SJSA1 (cell line): ENCODE measurements around the gene ZNF771. TPM values are rescaled to one million over a fixed set of nuclear protein-coding genes. Genes with fewer than 3 reads are reported as not detected.

Experiments
- DNase-seq, 2 experiments: peaks; one replicate each; pipeline ENCODE4 v3.0.0-alpha.2; 2015 to 2020; ENCODE audit warnings: low spot score in 2 of 2, low read depth in 1 of 2
- H3K27ac ChIP-seq: fragments of 250-450 bp; sonication (Bioruptor Pico); 2 replicates; pipeline ENCODE4 v1.5.1; 2020; ENCODE audit warnings: mild to moderate bottlenecking, moderate library complexity
- H3K27me3 ChIP-seq: fragments of 250-450 bp; sonication (Bioruptor Pico); replicated peaks from 2 replicates; pipeline ENCODE4 v1.5.1; 2020; ENCODE audit warnings: mild to moderate bottlenecking, moderate library complexity
- H3K36me3 ChIP-seq: fragments of 250-450 bp; sonication (Bioruptor Pico); 2 replicates; pipeline ENCODE4 v1.5.1; 2020; ENCODE audit warnings: mild to moderate bottlenecking
- H3K4me1 ChIP-seq: fragments of 250-450 bp; sonication (Bioruptor Pico); replicated peaks from 2 replicates; pipeline ENCODE4 v1.6.1; 2021; ENCODE audit warnings: mild to moderate bottlenecking
- H3K4me3 ChIP-seq: fragments of 250-450 bp; sonication (Bioruptor Pico); 2 replicates; pipeline ENCODE4 v1.5.1; 2020; ENCODE audit warnings: mild to moderate bottlenecking
- H3K9me3 ChIP-seq: fragments of 250-450 bp; sonication (Bioruptor Pico); replicated peaks from 2 replicates; pipeline ENCODE4 v1.5.1; 2020; ENCODE audit warnings: mild to moderate bottlenecking
- total RNA-seq: library from RNA; depleted of rRNA; stranded (reverse); fragments of >200 nt; shearing (Covaris generic); gene quantifications from 2 replicates; pipeline ENCODE4 v1.2.3, GENCODE V29; 2014

The ZNF771 gene
- total RNA-seq, 1 experiment from 2014 or later: 27.0 TPM

DNA sequence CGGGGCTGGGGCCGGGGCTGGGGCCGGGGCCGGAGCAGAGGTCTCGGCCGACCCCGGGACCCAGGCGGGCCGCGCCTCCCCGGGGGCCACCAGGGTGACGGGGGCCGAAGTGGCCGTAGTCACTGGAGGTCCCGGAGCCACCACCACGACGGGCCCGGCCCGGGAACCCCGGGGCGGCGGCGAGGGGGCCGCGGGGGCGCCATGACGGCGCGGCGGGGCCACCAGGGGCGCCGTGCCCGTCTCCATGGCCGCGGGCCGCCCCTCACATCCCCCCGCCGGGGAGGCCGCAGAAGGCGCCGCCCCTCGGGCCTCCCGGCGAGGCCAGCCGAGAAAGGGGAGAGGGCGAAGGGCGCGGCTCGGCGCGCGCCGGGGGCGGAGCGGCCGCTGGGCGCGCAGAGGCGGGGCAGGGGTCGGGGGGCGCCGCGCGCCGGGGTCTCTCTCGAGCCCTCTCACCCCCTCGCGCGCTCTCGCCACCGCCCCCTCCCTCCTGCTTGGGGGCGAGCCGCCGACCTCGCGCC lies 37.4 kb upstream of the ZNF771 start:
- Histone ChIP-seq H3K4me1 (peaks cover 25% of the 10 kb centered on the region), H3K9me3 (no peaks in the 10 kb centered on the region), H3K4me3 (peak overlapping the region; percentile 74), H3K27ac (no peak overlapping the region), H3K36me3 (peaks cover 37% of the 10 kb centered on the region), H3K27me3 (no peaks in the 10 kb centered on the region)
- no peak for DNase-seq

DNA sequence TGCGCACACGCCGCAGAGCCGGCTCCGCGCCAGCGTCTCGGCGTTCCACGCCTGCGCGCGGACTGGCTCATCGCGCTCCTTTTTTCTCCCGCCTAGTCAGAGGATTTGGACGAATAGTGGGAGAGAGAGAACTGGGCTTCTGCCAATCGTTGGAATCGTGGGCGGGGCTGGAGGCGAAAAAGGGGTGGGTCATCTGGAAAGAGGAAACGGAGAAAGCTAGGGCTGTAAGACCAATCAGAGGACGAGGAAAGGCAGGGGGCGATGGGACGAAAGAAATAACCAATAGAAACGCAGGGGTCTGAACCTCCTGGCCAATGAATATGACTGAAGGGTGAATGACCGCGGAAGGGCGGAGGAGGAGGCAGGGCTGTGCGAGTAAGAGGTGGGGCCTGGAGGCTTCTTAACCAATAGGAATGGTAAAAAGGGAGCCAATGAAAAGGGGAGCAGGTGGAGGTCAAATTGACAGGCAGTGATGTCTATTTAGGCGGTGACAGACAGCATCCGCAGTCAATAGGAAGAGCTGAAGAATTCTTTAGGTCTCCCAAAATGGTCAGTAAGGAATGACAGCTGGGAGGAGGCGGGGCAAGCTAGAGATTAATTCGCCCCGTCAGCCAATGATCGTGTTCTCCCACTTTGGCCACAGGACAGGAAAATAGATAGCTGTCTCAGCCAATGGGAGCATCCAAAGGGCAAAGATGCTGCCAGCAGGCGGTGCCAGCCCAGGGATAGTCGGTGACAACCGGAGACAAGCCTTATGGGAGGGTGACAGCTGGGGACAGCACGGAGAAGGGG lies 36.8 kb upstream of the ZNF771 start, which contains the start of gene TBC1D10B:
TBC1D10B (minus strand) TSS at position 39 of the 792 bp plus-strand sequence. CDS start 311 bp downstream, outside the sequence.
- Histone ChIP-seq H3K27me3 (no peaks in the 10 kb centered on the region), H3K27ac (peak within 1 kb of the TSS; percentile 40), H3K36me3 (peaks cover 30% of the 10 kb centered on the region), H3K4me3 (peak within 1 kb of the TSS; percentile 74), H3K4me1 (peaks cover 25% of the 10 kb centered on the region), H3K9me3 (no peaks in the 10 kb centered on the region)
- DNase-seq: peak; percentile 99 to 100

DNA sequence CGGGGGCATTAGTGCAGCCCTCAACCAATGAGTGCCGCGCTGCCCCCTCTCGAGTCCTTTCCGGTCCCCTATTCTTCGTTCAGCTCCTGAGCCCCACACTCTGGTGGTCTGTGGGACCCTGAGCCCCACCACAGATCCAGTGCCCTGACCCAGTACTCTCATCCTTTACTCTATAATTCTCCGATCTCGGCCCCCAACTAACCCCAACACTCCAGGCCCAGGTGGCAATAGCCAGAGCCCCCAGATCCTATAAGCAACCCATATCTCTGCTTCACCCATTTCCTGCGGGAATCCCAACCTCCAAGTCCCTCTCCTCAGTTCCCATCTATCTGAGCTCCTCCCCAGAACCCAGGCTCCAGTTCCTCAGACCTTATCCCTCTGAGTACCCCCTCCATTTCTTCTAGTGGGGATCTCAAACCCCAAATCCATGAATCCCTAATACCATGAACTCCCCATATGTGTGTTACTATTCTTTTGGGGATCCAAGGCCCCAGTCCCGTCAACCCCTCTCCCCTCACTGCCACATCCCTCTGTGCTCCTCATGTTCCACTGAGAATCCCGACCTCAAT lies 36.1 kb upstream of the ZNF771 start:
- peaks cover 25% of the 10 kb centered on the region for H3K4me1 ChIP-seq
- no peaks in the 10 kb centered on the region for H3K9me3 ChIP-seq
- DNase-seq: no peak
- peaks cover 24% of the 10 kb centered on the region for H3K36me3 ChIP-seq
- no peaks in the 10 kb centered on the region for H3K27me3 ChIP-seq
- H3K4me3 ChIP-seq: peak overlapping the region; percentile 29
- H3K27ac ChIP-seq: peak overlapping the region; percentile 40

DNA sequence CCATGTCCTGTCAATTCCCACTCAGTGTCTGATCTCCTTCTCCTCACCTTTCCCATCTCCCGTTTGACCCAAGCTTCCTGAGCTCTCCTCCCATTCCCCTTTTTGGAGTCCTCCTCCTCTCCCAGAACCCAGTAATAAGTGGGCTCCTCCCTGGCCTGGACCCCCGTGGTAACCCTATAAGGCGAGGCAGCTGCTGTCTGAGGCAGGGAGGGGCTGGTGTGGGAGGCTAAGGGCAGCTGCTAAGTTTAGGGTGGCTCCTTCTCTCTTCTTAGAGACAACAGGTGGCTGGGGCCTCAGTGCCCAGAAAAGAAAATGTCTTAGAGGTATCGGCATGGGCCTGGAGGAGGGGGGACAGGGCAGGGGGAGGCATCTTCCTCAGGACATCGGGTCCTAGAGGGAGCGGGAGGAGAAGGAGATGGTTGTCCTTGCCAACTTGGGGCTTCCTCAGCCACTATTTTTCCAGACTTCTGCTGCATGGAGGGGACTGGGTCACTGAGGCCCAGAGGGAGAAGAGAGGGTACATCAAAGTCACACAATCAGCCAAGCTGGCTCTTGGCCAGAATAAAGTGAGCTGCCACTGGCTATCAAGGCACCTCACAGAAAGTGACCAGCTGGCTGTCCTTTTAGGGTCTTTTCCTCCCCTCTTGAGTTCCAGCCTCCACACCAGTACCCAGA lies 35.2 kb upstream of the ZNF771 start:
- Histone ChIP-seq H3K9me3 (no peaks in the 10 kb centered on the region), H3K4me3 (no peak overlapping the region), H3K27ac (no peak overlapping the region), H3K4me1 (peaks cover 30% of the 10 kb centered on the region), H3K27me3 (no peaks in the 10 kb centered on the region), H3K36me3 (peaks cover 16% of the 10 kb centered on the region)
- DNase-seq: no peak

DNA sequence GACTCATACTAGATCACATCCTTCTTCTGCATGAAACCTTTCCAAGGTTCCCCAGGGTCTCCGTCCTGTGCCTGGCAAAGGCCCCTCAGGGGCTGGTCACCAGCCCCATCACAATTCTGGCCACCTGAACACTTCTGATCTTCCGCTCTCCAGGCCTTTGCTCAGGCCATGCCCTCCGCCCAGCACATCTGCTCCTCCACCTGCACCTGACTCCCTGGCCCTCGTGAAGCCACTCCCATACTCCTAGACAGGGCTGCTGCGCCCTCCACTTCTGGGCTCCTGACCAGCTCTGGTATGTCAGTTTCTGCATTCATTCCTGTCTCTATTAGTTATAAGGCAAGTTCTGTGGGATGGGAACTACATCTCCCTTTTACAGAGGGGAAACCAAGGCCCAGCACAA lies 34.7 kb upstream of the ZNF771 start:
- Histone ChIP-seq H3K27me3 (no peaks in the 10 kb centered on the region), H3K9me3 (no peaks in the 10 kb centered on the region), H3K27ac (no peak overlapping the region)

DNA sequence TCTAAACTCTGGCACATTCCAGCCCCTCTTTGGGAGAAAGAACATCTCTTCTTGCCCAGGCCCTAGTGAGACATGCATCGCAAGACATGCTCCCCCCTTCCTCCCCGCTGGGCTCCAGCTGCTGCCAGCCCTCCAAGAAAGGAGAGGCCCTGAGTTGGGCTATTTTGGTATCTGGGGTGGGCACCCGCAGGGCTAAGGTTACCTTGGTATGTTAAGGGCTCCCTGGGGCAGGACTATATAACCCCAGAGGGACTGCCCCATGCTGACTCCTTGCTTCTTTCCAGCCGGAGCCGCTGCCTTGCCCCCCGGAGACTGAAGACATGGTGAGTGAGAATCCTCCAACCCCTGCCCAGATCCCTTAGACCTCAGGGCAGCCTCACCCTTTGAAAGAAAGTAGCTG lies 32.9 kb upstream of the ZNF771 start, which contains the start of gene MYL11:
MYL11 (plus strand) TSS at position 265 of the 400 bp plus-strand sequence; CDS start at position 321, 56 bp downstream.
- H3K4me1 ChIP-seq: peaks cover 27% of the 10 kb centered on the region
- H3K4me3 ChIP-seq: no peak within 1 kb of the TSS
- H3K36me3 ChIP-seq: 0 out of 2 replicates have a peak, but pooled peaks cover 4% of the 10 kb centered on the region
- H3K27me3 ChIP-seq: no peaks in the 10 kb centered on the region
- no peak within 1 kb of the TSS for H3K27ac ChIP-seq
- no peak for DNase-seq
- no peaks in the 10 kb centered on the region for H3K9me3 ChIP-seq

More for the DNA sequence above, 34.7 kb upstream of the ZNF771 start:
- peaks cover 12% of the 10 kb centered on the region for H3K36me3 ChIP-seq
- H3K4me3 ChIP-seq: no peak overlapping the region
- H3K4me1 ChIP-seq: peaks cover 30% of the 10 kb centered on the region
- no peak for DNase-seq

DNA sequence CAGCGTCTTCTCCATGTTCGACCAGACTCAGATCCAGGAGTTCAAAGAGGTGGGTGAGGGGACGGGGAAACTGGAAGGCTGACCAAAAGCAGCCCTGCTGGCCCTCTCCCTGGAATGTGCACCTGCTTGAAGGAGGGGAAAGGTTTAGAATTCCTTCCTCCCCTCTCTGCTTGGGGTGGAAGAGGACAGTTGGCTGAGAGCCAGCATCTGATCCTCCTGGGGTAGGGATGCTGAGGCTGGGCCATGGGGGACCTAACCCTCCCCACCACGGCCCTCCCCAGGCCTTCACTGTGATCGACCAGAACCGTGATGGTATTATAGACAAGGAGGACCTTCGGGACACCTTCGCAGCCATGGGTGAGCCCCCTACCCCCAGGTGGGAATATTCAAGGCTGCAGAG lies 31.5 kb upstream of the ZNF771 start:
- H3K27me3 ChIP-seq: no peaks in the 10 kb centered on the region
- H3K36me3 ChIP-seq: 0 out of 2 replicates have a peak, but pooled peaks cover 6% of the 10 kb centered on the region
- no peak overlapping the region for H3K4me3 ChIP-seq
- no peak for DNase-seq
- H3K9me3 ChIP-seq: no peaks in the 10 kb centered on the region
- H3K27ac ChIP-seq: no peak overlapping the region
- peaks cover 27% of the 10 kb centered on the region for H3K4me1 ChIP-seq

DNA sequence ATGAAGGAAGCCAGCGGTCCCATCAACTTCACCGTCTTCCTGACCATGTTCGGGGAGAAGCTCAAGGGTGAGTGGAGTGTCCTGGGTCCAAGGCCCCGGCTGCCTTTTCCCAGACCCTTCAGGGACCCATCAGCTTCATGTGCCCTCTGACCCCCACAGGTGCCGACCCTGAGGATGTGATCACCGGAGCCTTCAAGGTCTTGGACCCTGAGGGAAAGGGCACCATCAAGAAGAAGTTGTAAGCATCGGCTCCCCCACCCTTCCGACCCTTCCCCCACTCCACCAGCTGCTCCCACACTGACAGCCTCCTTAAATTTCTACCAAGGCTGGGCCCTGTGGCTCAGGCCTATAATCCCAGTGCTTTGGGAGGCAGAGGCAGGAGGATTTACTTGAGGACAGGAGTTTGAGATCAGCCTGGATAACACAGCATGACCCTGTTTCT lies 30.9 kb upstream of the ZNF771 start:
- Histone ChIP-seq H3K9me3 (no peaks in the 10 kb centered on the region), H3K4me3 (no peak overlapping the region), H3K36me3 (0 out of 2 replicates have a peak, but pooled peaks cover 6% of the 10 kb centered on the region), H3K27me3 (no peaks in the 10 kb centered on the region), H3K4me1 (peaks cover 23% of the 10 kb centered on the region), H3K27ac (no peak overlapping the region)
- DNase-seq: no peak

DNA sequence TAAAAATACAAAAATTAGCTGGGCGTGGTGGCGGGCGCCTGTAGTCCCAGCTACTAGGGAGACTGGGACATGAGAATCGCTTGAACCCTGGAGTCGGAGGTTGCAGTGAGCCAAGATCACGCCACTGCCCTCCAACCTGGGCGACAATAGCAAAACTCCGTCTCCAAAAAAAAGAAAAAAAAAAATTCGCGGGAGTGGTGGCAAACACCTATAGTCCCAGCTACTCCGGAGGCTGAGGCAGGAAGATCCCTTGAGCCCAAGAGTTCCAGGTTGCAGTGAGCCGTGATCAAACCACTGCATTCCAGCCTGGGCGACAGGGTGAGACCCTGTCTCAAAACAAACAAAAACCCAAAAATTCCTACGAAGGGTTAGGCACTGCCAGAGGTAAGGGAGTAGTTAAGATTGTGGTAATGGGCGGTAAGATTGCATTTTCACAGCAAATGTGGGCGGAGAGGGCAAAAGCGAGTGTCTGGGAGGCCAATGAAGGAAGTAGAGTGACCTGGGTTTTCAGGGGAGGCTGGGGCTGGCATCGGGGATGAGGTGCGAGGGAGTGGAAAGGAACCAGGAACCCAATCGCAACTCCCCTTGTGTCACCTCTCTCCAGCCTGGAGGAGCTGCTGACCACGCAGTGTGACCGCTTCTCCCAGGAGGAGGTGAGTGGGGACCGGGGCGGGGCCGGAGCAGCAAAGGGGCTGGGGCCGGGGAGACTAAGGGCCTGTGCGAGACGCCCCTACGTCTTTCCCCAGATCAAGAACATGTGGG lies 30.2 kb upstream of the ZNF771 start:
- no peaks in the 10 kb centered on the region for H3K27me3 ChIP-seq
- H3K4me3 ChIP-seq: peak overlapping the region; percentile 60
- DNase-seq: no peak
- peak overlapping the region; percentile 99 for H3K27ac ChIP-seq
- H3K9me3 ChIP-seq: no peaks in the 10 kb centered on the region
- peaks cover 22% of the 10 kb centered on the region for H3K4me1 ChIP-seq
- 0 out of 2 replicates have a peak, but pooled peaks cover 6% of the 10 kb centered on the region for H3K36me3 ChIP-seq

DNA sequence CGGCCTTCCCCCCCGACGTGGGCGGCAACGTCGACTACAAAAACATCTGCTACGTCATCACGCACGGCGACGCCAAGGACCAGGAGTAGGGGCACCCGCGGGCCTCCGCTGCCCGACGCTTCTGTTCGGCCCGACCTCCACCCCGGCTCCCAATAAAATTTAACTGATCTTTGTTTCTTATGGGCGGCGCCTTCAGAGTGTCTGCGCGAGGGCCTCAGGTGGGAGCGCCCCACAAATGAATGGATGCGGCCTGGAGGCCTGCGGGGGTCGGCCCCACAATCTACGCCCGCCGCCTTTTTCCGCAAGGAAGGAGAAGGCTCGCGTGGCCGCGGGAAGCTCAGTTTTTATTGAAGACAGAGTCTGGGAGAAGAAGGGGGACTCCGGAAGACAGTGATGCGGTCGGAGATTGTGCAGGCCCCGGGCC lies 29.6 kb upstream of the ZNF771 start:
- H3K9me3 ChIP-seq: no peaks in the 10 kb centered on the region
- H3K4me3 ChIP-seq: peak overlapping the region; percentile 60
- no peaks in the 10 kb centered on the region for H3K27me3 ChIP-seq
- 0 out of 2 replicates have a peak, but pooled peaks cover 6% of the 10 kb centered on the region for H3K36me3 ChIP-seq
- peak; percentile 87 to 95 for DNase-seq
- peak overlapping the region; percentile 99 for H3K27ac ChIP-seq
- H3K4me1 ChIP-seq: peaks cover 22% of the 10 kb centered on the region

DNA sequence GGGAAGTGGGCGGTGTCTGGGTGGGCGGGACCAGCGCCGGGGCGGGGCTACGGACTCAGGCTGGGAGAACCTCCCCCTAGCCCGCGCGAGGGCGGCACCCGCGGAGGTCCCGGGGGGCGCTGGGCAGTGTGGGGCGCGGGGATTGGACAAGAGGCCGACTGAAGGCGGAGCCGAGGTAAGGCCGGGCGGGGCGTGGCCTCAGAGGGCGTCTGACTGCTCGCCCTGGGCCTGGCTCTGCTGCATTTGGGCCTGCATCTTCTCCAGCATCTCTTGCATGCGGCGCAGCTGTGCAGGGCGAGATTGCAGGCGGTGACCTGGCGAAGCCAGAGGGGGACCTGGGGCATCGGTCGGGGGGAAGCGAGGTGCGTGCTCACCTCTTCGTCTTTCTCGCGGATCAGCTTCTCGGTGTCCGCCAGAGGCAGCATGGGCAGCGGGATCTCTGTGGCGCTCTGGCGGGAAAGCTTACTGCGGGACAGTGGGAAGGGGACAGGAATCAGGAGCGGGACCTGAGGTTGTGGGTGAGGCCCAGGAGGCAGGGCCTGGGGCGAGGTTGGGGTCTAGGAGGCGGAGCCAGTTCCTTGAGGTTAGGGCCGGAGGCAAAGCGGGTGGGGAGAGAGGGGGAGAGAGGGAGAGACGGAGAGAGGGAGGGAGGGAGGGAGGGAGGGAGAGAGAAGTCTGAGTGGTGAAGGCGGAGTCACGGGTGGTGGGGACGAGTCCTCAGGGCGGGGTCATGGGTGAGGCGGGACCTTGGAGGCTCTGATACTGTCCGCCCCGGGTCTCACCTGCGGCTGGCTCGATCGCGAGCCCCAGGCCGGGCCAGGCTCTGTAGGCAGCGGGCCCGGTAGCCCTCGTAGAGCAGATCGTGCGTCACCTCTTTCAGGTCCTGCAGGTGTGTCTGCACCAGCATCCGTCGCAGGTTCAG lies 28.9 kb upstream of the ZNF771 start:
- Histone ChIP-seq H3K27ac (peak overlapping the region; percentile 99), H3K9me3 (no peaks in the 10 kb centered on the region), H3K36me3 (0 out of 2 replicates have a peak, but pooled peaks cover 6% of the 10 kb centered on the region), H3K4me3 (peak overlapping the region; percentile 60), H3K27me3 (no peaks in the 10 kb centered on the region), H3K4me1 (peaks cover 22% of the 10 kb centered on the region)
- DNase-seq: peak; percentile 96 to 99

DNA sequence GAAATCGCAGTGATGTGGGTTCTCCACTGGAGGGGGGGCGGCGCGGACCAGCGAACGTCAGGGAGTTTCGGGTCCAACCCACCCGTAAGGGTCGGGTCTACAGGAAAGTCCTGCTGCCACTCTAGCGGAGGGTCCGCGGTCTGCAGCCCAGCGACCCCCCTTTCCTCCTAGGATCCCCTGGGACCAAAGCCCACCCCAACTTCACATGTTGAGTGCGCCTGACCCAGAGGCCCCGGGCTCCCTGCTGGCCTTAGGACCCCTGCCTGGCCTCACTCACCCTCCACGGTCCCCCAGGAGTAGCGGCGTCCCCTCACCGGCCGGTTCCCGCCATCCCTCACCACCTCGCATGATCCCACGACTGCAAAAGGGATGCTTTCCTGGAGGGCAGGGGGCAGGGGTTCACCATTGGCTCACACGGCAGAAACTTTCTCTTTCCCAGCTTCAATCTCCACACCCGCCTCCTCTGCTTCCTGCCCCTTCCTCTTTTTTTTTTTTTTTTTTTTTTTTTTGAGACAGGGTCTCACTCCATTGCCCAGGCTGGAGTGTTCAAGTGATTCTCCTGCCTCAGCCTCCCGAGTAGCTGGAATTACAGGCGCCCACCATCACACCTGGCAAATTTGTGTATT lies 28.1 kb upstream of the ZNF771 start:
- 0 out of 2 replicates have a peak, but pooled peaks cover 6% of the 10 kb centered on the region for H3K36me3 ChIP-seq
- H3K27me3 ChIP-seq: no peaks in the 10 kb centered on the region
- no peak for DNase-seq
- peak overlapping the region; percentile 60 for H3K4me3 ChIP-seq
- no peaks in the 10 kb centered on the region for H3K9me3 ChIP-seq
- no peak overlapping the region for H3K27ac ChIP-seq
- H3K4me1 ChIP-seq: peaks cover 22% of the 10 kb centered on the region
